WTC11 (cell line): ENCODE data around the gene KCNK5. TPM values are rescaled to one million over a fixed set of nuclear protein-coding genes. Genes with fewer than 3 reads are reported as not detected.

Experiments
- ATAC-seq: fragments of 200-7000 bp; cut with Tn5 transposase; 2 replicates; pipeline ENCODE4 v1.10.0; 2021; ENCODE audit warnings: mild to moderate bottlenecking, moderate library complexity
- CTCF ChIA-PET: fragments of 300-600 bp; sonication (Branson Sonifier 250); formaldehyde crosslinking; loops from one replicate; lab custom pipeline; 2021; ENCODE audit warnings: antibody characterized with exemption; lab: Charles Lee
- POLR2A ChIA-PET: fragments of 350-600 bp; sonication (Branson Sonifier 250); formaldehyde crosslinking; loops from one replicate; lab custom pipeline; 2021; ENCODE audit warnings: antibody characterized with exemption; lab: Charles Lee
- DNase-seq: peaks from one replicate; pipeline ENCODE4 v3.0.0; 2021; ENCODE audit warnings: low spot score
- H3K27ac Mint-ChIP-seq: 2 replicates; pipeline ENCODE4 v1.8.0; 2021; ENCODE audit warnings: mixed read lengths
- H3K27me3 Mint-ChIP-seq: 2 replicates; pipeline ENCODE4 v1.8.0; 2021; ENCODE audit warnings: low read depth, mild to moderate bottlenecking, moderate library complexity, mixed read lengths
- H3K36me3 Mint-ChIP-seq: 2 replicates; pipeline ENCODE4 v1.8.0; 2021; ENCODE audit warnings: mixed read lengths
- H3K4me1 Mint-ChIP-seq: 2 replicates; pipeline ENCODE4 v1.8.0; 2022; ENCODE audit warnings: mixed read lengths
- H3K4me3 Mint-ChIP-seq: 2 replicates; pipeline ENCODE4 v1.8.0; 2021; ENCODE audit warnings: mild to moderate bottlenecking, moderate library complexity, mixed read lengths
- H3K9me3 Mint-ChIP-seq: 2 replicates; pipeline ENCODE4 v1.8.0; 2021; ENCODE audit warnings: mixed read lengths
- ATF6 ChIP-seq: sonication (generic); formaldehyde crosslinking; IDR thresholded peaks from 2 replicates; pipeline ENCODE4 v1.8.1; 2023; ENCODE audit warnings: mild to moderate bottlenecking, missing genetic modification reagents
- IRF1 ChIP-seq: sonication (generic); formaldehyde crosslinking; IDR thresholded peaks from 2 replicates; pipeline ENCODE4 v1.8.0; 2023; ENCODE audit warnings: missing genetic modification reagents
- IRF2 ChIP-seq: sonication (generic); formaldehyde crosslinking; IDR thresholded peaks from 2 replicates; pipeline ENCODE4 v1.8.0; 2022; ENCODE audit warnings: low read depth, missing genetic modification reagents, borderline replicate concordance
- NR2C2 ChIP-seq: sonication (generic); formaldehyde crosslinking; IDR thresholded peaks from 2 replicates; pipeline ENCODE4 v1.8.0; 2022; ENCODE audit warnings: mild to moderate bottlenecking, missing genetic modification reagents
- NR3C1 ChIP-seq: sonication (generic); formaldehyde crosslinking; conservative IDR thresholded peaks from 2 replicates; pipeline ENCODE4 v1.8.1; 2023; ENCODE audit warnings: low read depth, mild to moderate bottlenecking, missing genetic modification reagents
- OVOL2 ChIP-seq: fragments of 250-450 bp; sonication (Bioruptor Pico); IDR thresholded peaks from 2 replicates; pipeline ENCODE4 v1.9.0; 2021; ENCODE audit warnings: mild to moderate bottlenecking, borderline replicate concordance
- SMAD4 ChIP-seq: sonication (generic); formaldehyde crosslinking; IDR thresholded peaks from 2 replicates; pipeline ENCODE4 v1.8.0; 2022; ENCODE audit warnings: mild to moderate bottlenecking, missing genetic modification reagents
- SOX15 ChIP-seq: fragments of 250-450 bp; sonication (Bioruptor Pico); IDR thresholded peaks from 2 replicates; pipeline ENCODE4 v1.9.0; 2021; ENCODE audit warnings: mild to moderate bottlenecking
- SP1 ChIP-seq: sonication (generic); formaldehyde crosslinking; conservative IDR thresholded peaks from 2 replicates; pipeline ENCODE4 v1.8.1; 2022; ENCODE audit warnings: missing genetic modification reagents
- ZNF396 ChIP-seq: fragments of 250-450 bp; sonication (Bioruptor Pico); IDR thresholded peaks from 2 replicates; pipeline ENCODE4 v1.8.0; 2021; ENCODE audit warnings: mild to moderate bottlenecking, moderate library complexity, borderline replicate concordance
- ZNF423 ChIP-seq: fragments of 250-450 bp; sonication (Bioruptor Pico); IDR thresholded peaks from 2 replicates; pipeline ENCODE4 v2.1.2; 2022; ENCODE audit warnings: mild to moderate bottlenecking, moderate library complexity
- ZNF671 ChIP-seq: fragments of 250-450 bp; sonication (Bioruptor Pico); IDR thresholded peaks from 2 replicates; pipeline ENCODE4 v1.8.0; 2021; ENCODE audit warnings: mild to moderate bottlenecking
- total RNA-seq: library from RNA; stranded (reverse); gene quantifications from 3 replicates; pipeline ENCODE4 v1.2.3, GENCODE V29; 2021
- TF ChIP-seq, protein P1 (sequence below): sonication (generic); formaldehyde crosslinking; IDR thresholded peaks from 2 replicates; pipeline ENCODE4 v1.8.1; 2022; ENCODE audit warnings: mild to moderate bottlenecking, missing genetic modification reagents, moderate library complexity, borderline replicate concordance
- TF ChIP-seq, protein P2 (sequence below): sonication (generic); formaldehyde crosslinking; IDR thresholded peaks from 2 replicates; pipeline ENCODE4 v1.8.0; 2022; ENCODE audit warnings: missing genetic modification reagents
- TF ChIP-seq, protein P3 (sequence below): sonication (generic); formaldehyde crosslinking; IDR thresholded peaks from 2 replicates; pipeline ENCODE4 v1.8.1; 2022; ENCODE audit warnings: mild to moderate bottlenecking, moderate library complexity, missing genetic modification reagents
- TF ChIP-seq, protein P4 (sequence below): sonication (generic); formaldehyde crosslinking; IDR thresholded peaks from 2 replicates; pipeline ENCODE4 v1.8.1; 2022; ENCODE audit warnings: missing genetic modification reagents, borderline replicate concordance
- TF ChIP-seq, protein P5 (sequence below): fragments of 250-450 bp; sonication (Bioruptor Pico); IDR thresholded peaks from 2 replicates; pipeline ENCODE4 v1.9.0; 2021; ENCODE audit warnings: mild to moderate bottlenecking
- TF ChIP-seq, protein P6 (sequence below): sonication (generic); formaldehyde crosslinking; IDR thresholded peaks from 2 replicates; pipeline ENCODE4 v1.8.0; 2023; ENCODE audit warnings: missing genetic modification reagents, mild to moderate bottlenecking, borderline replicate concordance

The KCNK5 gene
- total RNA-seq, 1 experiment from 2014 or later: 41.8 TPM

GRCh38 chr6:39197521-39197920 is 31.8 kb downstream of the KCNK5 start:
- POLR2A ChIA-PET: interaction anchor here (0.6 kb wide), 1 partner anchor 142 kb away, joined by 3 read pairs; no protein-coding TSS in a partner anchor
- DNase-seq: no peak
- Mint-ChIP-seq H3K4me3 (no peak overlapping the region), H3K9me3 (no peaks in the 10 kb centered on the region), H3K27ac (peak overlapping the region; percentile 37; the same call in 1 of the 2 replicates), H3K36me3 (peaks cover 46% of the 10 kb centered on the region), H3K27me3 (no peaks in the 10 kb centered on the region; the same call in 1 of the 2 replicates), H3K4me1 (peaks cover 29% of the 10 kb centered on the region)
- no peak for ATAC-seq
- TF ChIP-seq, protein P1, sequence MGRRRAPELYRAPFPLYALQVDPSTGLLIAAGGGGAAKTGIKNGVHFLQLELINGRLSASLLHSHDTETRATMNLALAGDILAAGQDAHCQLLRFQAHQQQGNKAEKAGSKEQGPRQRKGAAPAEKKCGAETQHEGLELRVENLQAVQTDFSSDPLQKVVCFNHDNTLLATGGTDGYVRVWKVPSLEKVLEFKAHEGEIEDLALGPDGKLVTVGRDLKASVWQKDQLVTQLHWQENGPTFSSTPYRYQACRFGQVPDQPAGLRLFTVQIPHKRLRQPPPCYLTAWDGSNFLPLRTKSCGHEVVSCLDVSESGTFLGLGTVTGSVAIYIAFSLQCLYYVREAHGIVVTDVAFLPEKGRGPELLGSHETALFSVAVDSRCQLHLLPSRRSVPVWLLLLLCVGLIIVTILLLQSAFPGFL (CRISPR knock-in tag): no peak
- TF ChIP-seq, protein P2, sequence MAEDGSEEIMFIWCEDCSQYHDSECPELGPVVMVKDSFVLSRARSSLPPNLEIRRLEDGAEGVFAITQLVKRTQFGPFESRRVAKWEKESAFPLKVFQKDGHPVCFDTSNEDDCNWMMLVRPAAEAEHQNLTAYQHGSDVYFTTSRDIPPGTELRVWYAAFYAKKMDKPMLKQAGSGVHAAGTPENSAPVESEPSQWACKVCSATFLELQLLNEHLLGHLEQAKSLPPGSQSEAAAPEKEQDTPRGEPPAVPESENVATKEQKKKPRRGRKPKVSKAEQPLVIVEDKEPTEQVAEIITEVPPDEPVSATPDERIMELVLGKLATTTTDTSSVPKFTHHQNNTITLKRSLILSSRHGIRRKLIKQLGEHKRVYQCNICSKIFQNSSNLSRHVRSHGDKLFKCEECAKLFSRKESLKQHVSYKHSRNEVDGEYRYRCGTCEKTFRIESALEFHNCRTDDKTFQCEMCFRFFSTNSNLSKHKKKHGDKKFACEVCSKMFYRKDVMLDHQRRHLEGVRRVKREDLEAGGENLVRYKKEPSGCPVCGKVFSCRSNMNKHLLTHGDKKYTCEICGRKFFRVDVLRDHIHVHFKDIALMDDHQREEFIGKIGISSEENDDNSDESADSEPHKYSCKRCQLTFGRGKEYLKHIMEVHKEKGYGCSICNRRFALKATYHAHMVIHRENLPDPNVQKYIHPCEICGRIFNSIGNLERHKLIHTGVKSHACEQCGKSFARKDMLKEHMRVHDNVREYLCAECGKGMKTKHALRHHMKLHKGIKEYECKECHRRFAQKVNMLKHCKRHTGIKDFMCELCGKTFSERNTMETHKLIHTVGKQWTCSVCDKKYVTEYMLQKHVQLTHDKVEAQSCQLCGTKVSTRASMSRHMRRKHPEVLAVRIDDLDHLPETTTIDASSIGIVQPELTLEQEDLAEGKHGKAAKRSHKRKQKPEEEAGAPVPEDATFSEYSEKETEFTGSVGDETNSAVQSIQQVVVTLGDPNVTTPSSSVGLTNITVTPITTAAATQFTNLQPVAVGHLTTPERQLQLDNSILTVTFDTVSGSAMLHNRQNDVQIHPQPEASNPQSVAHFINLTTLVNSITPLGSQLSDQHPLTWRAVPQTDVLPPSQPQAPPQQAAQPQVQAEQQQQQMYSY: no peak
- no peak for TF ChIP-seq SMAD4
- no peak for TF ChIP-seq OVOL2 (CRISPR knock-in tag)
- no peak for TF ChIP-seq ZNF396 (CRISPR knock-in tag)
- TF ChIP-seq SOX15 (CRISPR knock-in tag): no peak
- no peak for TF ChIP-seq NR3C1
- TF ChIP-seq, protein P3, sequence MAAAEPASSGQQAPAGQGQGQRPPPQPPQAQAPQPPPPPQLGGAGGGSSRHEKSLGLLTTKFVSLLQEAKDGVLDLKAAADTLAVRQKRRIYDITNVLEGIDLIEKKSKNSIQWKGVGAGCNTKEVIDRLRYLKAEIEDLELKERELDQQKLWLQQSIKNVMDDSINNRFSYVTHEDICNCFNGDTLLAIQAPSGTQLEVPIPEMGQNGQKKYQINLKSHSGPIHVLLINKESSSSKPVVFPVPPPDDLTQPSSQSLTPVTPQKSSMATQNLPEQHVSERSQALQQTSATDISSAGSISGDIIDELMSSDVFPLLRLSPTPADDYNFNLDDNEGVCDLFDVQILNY (CRISPR knock-in tag): no peak
- TF ChIP-seq ZNF671 (CRISPR knock-in tag): no peak
- TF ChIP-seq IRF2 (CRISPR knock-in tag): no peak
- TF ChIP-seq IRF1 (CRISPR knock-in tag): no peak
- TF ChIP-seq, protein P4, sequence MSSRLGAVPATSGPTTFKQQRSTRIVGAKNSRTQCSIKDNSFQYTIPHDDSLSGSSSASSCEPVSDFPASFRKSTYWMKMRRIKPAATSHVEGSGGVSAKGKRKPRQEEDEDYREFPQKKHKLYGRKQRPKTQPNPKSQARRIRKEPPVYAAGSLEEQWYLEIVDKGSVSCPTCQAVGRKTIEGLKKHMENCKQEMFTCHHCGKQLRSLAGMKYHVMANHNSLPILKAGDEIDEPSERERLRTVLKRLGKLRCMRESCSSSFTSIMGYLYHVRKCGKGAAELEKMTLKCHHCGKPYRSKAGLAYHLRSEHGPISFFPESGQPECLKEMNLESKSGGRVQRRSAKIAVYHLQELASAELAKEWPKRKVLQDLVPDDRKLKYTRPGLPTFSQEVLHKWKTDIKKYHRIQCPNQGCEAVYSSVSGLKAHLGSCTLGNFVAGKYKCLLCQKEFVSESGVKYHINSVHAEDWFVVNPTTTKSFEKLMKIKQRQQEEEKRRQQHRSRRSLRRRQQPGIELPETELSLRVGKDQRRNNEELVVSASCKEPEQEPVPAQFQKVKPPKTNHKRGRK (CRISPR knock-in tag): no peak
- TF ChIP-seq NR2C2 (CRISPR knock-in tag): no peak
- TF ChIP-seq, protein P5, sequence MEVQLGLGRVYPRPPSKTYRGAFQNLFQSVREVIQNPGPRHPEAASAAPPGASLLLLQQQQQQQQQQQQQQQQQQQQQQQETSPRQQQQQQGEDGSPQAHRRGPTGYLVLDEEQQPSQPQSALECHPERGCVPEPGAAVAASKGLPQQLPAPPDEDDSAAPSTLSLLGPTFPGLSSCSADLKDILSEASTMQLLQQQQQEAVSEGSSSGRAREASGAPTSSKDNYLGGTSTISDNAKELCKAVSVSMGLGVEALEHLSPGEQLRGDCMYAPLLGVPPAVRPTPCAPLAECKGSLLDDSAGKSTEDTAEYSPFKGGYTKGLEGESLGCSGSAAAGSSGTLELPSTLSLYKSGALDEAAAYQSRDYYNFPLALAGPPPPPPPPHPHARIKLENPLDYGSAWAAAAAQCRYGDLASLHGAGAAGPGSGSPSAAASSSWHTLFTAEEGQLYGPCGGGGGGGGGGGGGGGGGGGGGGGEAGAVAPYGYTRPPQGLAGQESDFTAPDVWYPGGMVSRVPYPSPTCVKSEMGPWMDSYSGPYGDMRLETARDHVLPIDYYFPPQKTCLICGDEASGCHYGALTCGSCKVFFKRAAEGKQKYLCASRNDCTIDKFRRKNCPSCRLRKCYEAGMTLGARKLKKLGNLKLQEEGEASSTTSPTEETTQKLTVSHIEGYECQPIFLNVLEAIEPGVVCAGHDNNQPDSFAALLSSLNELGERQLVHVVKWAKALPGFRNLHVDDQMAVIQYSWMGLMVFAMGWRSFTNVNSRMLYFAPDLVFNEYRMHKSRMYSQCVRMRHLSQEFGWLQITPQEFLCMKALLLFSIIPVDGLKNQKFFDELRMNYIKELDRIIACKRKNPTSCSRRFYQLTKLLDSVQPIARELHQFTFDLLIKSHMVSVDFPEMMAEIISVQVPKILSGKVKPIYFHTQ (CRISPR knock-in tag): no peak
- TF ChIP-seq, protein P6, sequence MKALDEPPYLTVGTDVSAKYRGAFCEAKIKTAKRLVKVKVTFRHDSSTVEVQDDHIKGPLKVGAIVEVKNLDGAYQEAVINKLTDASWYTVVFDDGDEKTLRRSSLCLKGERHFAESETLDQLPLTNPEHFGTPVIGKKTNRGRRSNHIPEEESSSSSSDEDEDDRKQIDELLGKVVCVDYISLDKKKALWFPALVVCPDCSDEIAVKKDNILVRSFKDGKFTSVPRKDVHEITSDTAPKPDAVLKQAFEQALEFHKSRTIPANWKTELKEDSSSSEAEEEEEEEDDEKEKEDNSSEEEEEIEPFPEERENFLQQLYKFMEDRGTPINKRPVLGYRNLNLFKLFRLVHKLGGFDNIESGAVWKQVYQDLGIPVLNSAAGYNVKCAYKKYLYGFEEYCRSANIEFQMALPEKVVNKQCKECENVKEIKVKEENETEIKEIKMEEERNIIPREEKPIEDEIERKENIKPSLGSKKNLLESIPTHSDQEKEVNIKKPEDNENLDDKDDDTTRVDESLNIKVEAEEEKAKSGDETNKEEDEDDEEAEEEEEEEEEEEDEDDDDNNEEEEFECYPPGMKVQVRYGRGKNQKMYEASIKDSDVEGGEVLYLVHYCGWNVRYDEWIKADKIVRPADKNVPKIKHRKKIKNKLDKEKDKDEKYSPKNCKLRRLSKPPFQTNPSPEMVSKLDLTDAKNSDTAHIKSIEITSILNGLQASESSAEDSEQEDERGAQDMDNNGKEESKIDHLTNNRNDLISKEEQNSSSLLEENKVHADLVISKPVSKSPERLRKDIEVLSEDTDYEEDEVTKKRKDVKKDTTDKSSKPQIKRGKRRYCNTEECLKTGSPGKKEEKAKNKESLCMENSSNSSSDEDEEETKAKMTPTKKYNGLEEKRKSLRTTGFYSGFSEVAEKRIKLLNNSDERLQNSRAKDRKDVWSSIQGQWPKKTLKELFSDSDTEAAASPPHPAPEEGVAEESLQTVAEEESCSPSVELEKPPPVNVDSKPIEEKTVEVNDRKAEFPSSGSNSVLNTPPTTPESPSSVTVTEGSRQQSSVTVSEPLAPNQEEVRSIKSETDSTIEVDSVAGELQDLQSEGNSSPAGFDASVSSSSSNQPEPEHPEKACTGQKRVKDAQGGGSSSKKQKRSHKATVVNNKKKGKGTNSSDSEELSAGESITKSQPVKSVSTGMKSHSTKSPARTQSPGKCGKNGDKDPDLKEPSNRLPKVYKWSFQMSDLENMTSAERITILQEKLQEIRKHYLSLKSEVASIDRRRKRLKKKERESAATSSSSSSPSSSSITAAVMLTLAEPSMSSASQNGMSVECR (CRISPR knock-in tag): no peak
- TF ChIP-seq ZNF423 (CRISPR knock-in tag): no peak
- TF ChIP-seq ATF6 (CRISPR knock-in tag): no peak
- TF ChIP-seq SP1 (CRISPR knock-in tag): no peak
- CTCF ChIA-PET: interaction anchor here (2.2 kb wide), 1 partner anchor 105 kb away, joined by 12 read pairs; no protein-coding TSS in a partner anchor
